NOMO-1 (cell line): Measurements from ENCODE around the gene PRR20G.
"Not testable (repeated sequence)": the region's sequence is repeated elsewhere in the genome, so short reads cannot be mapped to it uniquely, and the experiment has no call there.

Source experiments
- DNase-seq, 2 experiments: peaks; one replicate each; lab custom pipeline; 2025; ENCODE audit not compliant: unreplicated experiment in 2 of 2; lab: John Stamatoyannopoulos, UW

The PRR20G gene

DNA sequence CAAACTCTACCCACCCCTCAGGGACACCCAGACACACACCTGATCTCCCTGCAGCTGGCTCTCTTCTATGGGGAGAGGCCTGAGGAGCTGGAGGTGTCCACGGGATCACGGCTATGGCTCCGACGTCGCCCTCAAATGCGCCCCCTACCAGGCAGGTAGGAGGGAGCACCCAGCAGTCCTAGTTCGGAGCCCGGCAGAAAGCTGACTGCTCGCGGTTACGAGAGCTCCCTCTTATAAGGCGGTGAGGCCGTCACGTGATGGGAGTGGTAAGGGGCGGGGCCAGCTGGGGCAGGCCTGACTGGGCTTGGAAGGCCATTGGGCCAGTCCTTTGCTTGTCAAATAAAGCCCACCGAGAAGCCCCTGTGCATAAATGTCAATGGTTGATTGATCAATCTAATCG, at the start of gene PRR20G:
TSS of gene PRR20G (minus strand) at position 207 of the 400 bp plus-strand sequence. CDS start 681 bp downstream, outside the sequence.
- no peak for DNase-seq

DNA sequence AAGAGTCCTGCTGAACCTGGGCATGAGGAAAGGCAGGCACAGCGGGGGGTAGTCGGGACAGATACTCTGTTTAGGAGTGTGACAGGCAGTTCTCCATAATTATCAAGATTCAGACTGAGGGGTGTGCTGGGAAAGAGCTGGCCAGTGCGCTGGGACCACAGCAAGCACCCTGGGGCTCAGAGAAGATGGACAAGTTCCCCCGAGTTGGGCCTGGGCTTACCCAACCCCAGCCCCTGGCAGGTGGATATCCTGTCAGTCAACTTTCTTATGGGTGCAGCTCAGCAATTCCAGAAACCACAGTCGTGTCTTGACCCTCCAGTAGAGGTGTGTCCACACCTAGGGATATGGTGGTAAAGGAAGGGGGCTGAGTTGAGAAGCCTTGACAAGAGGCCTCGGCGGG, 49.2 kb upstream of the PRR20G start:
- no peak for DNase-seq

DNA sequence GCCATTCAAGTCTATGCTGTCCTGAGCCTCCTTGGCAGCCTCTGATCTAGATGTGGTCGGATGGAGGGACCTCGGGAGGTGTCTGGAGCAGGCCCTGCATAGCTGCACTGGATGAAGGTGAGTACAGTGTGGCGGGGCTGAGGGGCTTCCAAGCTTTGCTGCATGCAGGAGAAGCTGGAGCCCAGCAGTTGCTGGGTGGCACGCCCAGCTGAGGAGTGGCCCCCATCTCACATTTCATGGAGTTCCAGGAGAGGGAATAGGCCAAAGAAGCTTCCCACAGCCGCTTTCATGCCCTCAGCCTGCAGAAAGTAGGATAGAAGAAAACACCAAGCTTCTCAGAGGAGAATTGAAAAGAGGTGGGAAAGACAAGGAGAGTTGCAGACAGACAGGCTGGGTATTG, 48.3 kb upstream of the PRR20G start:
- DNase-seq, result no peak

DNA sequence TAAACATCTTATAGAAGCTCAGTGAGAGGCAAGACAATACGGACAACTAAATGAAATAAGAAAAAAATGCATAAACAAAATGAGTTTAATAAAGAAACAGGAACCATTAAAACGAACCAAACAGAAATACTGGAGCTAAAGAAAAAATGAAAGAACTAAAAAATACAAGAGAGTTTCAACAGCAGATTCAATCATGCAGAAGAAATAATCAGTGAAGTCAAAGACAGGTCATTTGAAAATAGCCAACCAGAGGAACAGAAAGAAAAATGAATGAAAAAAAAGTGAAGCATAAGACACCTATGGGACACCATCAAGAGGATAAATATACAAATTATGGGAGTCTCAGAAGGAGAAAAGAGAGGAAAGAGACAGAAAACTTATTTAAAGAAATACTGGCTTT, 42.5 kb upstream of the PRR20G start:
- DNase-seq, result no peak

DNA sequence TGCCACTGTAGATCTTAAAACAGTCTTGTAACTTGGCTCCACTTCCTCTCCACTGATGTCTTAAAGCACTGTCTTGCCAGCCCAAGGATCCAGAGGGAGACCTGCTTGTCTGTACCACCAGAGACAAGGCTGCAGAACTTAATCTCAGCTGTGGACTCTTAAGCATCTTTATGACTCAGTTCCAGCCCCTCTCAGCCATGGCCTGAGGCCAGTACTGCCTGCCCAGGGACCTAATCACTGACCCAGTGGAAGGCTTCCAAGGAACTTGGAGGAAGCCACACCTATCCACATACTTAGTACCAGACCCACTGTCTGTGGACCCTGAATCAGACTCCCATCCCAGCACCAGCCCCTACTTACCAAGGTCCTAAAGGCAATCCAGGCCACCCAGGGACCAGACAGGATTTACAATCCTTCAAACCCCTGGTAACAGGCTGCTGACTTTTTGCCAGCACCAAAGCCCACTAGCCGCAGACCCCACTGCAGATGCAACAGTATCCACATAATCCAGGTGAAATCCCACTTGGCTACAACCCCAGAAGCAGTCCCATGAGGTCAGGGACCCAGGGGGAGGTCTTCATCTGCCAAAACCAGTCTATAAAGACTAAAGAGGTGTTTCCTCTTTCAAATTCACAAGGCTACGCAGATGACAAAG, 41.9 kb upstream of the PRR20G start:
- DNase-seq, result no peak

DNA sequence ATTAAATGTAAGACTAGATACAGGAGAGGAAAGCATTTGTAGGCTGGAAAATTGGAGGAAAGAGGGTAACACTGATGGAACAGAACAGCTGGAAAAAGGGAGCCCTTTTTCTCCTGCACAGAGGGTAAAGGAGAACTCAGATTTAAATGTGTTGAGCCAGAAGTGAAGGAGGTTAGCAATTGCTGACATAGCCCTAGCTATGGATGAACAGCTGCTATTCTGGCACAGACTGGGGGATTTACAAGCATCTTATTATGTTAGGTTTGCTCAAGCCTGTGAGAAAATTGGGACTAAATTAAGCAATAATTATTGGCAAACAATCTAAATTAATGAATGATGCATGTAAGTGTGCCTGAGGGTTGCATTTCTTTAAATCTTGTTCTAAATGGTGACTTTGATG, 40.6 kb upstream of the PRR20G start:
- no peak for DNase-seq

DNA sequence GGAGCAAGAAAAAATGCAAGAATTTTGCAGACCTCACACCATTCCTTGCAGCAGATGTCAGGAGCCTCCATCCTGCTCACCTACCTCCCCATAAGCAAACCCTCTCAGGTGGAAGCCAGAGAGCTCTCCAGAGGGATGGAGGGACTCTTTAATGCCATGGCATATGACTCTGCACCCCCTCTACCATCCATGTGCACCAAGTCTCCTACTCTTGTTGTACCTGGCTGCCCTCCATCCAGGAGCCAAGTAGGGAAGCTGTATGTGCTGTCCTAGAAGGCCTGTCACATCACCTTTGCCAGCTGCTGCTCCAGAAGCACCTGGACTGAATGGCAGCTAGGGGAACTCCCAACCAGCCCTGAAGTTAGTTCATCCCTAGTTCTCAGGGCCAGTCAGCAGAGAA, 38.5 kb upstream of the PRR20G start:
- no peak for DNase-seq

DNA sequence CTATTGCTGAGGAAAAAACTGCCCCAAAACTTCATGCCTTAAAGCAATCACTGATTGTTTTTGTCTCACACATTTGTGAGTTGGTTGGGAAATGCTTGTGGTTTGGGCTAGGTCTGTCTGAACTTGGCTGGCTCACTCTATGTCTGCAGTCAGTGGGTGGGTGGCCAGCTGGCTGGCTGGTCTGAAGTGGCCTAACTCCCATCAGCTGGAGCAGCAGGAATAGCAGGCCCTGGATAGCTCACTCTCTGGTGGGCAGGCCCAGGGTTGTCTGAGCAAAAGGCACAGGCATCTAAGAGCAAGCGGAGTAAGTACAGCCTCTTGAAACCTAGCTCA, 37.7 kb upstream of the PRR20G start:
- DNase-seq, result no peak

DNA sequence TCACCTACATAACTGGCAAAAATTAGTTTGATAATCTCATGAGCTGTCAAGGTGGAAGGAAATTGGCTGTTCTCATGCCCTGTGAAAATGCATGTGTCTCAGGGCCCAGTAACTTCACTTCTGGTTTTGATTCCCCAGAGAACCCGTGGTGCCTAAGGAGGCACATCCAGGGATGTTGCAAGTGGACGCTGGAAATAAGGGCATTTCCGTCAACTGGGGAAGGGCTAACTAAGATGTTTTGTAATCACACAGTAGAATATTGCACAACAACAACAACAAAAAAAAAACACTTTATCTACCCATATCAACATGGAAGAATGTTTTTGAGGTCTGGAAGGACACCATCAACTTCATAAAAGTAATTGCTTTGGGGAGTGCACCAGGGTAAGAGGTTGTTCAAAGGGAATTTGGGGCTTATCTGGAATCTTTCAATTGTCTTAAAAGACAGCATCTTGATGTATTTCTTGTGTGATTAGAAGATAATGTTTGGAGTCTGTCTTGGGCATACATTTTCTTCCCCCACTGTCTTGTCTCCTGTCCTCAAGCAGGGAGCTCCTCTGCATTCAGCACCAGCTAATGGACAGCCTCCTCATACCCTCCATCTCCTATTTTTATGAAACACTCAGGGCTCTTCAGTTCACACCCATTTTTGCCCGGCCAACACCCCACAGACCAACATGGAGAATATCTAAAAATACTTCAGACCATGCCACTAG, 37.2 kb upstream of the PRR20G start:
- DNase-seq, result no peak

DNA sequence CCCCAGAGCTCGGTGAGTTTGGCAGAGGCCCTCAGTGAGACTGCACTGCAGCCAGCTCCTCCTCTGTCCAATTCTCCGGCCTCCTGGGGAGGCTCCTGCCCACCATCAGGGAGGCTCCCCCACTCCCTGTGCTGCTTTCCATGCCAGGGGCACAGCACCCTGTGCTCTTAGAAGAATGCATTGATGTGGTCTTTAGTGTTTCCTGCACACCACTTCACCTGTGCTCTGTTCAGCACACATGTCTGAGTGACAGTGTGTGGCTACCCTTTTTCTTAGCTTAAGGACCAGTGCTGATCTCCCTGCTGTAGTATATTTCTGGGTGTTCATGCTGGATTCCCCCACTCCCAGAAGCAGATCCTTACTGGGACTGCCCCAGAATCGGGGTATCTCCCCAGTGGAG, 36.2 kb upstream of the PRR20G start:
- DNase-seq, result no peak

DNA sequence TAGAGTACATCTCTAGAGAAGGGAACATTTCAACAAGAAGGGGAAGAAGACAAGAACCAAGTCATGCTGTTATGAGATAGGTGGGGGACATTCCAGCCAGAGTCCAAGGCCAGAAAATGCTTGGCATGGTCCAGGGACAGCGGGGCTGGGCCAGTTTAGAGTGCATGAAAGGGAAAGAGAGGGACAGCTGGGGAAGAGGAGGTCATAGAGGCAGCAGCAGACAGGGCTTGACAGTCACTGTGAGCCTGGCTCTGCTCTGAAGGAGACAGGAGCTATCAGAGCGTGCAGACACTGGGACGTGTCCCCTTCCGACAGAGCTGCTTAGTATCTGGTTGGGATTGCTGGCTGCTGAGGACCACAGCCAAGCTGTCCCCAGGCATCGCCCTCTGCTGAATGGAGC, 35.7 kb upstream of the PRR20G start:
- no peak for DNase-seq

DNA sequence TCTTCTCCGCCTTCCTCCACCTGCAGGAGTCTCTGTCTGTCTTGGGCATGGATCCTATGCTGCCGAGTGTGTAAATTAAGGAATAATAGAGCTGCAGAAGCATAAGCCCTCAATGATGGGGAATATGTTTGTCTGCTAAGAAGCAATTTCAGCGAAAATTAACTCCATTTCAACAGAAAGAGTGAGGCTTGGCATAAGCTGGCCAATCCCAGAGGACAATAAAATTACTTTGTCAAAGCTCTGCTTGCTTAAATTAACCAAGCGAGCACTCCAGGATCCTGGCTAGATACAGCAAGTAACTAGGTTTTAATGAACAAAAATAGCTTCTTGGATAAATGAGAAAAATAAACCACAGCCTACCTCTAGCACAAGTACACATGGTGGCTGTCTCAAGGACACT, 33.5 kb upstream of the PRR20G start:
- DNase-seq, result no peak

DNA sequence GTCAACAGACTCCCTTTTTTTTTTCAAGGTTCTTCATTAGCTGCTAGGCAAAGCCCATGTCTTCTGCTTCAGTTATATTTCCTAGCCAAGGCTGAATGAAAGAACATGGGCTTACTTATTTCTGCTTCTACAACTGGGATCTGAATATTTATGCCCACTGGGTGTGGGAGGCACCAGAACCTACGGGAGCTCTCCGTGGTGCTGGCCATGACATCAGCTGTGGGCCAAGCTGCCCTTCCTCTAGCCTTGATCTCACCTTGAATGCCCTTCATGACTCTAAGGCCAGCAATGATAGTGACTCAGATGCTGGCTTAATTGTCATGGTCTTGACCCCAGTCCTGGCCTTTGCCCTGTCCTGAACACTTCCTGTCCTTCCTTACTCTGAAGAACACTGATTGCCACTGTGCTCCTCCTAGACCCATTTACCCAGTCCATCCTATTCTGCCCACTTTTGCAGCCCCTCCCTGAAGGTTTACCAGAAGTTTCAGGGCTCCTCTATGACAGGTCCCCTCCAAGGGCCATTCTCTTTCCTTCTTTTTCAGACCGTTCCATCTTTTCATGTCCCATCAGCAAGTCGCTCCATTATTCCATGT, 32.8 kb upstream of the PRR20G start:
- DNase-seq, result no peak

DNA sequence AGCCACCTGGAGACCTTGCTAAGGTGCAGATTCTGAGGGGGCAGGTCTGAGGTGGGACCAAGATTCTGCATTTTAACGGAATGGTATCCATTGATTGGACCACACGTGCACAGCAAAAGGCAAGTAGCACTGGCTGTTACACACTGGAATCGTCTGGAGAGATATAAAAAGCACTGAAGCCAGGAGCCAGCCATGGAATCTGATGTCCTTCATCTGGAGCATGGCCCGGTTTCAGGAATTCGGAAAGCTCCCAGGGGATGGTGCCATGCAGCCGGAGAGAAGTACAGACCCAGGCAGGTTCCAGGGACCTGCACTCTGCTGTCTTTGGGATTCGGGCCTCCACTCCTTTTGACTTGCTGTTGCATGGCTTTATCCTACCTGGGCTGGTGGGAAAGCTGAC, 28.8 kb upstream of the PRR20G start:
- no peak for DNase-seq

DNA sequence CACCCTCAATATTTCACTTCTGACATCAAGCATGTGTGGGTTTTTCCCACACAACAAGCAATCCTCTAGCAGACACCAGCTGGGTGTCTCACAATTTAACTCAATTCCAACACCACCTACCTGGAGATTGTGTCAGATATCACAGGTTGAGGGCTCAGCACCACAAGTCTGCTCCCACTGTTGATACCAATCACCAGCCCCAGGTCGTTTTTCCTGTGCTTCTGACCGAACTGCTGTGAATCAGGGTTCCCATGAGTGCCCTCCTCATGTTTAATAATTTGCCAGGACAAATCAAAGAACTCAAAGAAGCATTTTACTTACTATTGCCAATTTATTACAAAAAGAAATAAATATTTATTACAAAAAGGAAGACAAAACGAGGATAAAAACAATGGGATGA, 25.0 kb upstream of the PRR20G start:
- no peak for DNase-seq

DNA sequence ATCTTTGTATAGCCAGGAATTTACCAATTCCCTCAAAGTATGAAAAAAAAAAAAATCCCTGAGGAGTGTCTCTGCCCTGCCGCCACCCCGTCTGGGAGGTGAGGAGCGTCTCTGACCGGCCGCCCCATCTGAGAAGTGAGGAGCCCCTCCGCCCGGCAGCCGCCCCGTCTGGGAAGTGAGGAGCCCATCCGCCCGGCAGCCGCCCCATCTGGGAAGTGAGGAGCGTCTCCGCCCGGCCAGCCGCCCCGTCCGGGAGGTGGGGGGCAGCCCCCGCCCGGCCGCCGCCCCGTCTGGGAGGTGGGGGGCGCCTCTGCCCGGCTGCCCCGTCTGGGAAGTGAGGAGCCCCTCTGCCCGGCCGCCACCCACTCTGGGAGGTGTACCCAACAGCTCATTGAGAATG, 21.0 kb upstream of the PRR20G start:
- not testable (repeated sequence) for DNase-seq

DNA sequence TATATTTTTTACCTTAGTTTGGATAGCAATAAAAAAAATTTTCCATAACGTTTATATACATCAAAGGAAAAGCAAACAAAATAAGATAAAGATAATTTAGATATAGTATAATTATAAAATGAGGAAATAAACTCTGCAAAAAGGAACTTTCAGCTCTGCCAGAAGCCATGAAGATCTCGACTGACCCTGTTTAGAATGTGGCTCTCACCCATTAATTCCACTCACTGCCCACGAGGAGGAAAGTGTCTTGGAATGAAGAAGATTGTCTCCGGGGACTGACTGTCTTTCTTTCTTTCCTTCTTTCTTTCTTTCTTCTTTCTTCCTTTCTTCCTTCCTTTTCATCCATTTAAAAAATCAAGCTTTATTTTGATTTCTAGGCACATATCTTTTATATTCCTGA, 20.1 kb upstream of the PRR20G start:
- DNase-seq, result peak in 1 of 2 experiments; percentile 36

DNA sequence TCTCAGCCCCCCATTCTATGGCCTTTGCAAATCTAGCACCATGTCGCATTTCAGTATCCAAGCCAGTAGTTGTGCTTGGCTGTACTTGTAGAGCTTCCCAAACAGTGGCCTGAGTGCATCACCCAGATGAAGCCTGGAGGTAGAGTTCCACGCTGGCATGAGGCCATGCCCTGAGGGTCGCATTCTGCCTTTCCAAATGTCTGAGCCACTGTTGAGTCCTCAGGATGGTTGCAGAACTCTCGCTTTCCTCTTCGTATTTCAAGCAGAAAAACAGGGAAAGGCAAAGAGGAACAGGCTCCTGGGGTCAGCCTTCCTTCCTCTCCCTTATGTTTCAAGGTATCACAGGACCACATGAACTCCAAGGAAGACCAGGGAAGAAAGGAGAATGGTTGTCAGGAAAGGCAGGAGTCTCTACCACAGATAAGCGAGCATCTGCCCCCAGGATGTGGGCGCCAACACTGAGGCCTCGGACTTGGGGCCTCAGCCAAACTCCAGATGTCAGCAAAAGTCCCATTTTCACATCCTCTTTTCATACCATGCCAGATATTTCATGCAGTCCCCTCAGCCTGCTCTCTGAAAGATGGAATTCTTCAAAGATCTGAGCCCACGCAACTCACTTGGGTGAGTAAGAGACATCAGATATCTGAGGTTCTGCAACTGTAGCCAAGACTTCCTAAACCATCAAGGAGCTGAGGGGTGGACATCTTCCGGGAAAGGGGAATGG, 19.4 kb upstream of the PRR20G start:
- DNase-seq, result peak; percentile 51 to 55

DNA sequence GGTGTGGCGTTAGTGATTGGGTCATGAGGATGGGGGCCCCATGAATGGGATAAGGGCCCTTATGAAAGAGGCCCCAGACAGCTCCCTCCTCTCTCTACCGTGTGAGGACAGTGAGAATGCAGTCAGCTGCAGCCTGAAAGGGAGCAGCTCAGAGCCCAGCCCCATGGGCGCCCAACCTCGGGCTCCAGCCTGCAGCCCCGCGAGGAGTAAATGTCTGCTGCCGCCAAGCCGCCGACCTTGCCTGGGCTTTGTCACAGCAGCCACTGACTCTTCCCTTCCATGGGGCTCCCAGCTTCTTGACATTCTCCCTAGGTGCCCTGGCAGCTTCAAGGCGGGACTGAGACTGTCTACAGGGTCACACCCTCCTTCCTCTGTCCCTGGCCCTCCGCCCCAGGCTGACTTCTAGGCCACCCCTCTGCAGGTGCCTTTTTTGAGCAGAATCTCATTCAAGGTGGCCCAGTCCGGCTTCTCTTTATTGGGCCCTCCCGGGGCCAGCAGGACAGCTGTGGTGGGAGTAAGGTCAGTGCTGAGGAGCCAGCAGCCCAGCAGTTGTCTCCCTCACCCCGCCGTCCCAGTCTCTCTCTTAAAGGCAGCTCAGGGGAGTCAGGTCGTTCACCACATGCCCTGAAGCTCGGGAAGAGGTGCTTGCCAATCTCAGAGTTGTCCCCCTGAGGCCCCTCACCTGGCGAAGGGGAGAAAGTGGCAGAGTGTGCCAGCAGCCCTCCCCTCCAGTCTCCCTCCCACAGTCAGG, 18.7 kb upstream of the PRR20G start:
- DNase-seq, result no peak

DNA sequence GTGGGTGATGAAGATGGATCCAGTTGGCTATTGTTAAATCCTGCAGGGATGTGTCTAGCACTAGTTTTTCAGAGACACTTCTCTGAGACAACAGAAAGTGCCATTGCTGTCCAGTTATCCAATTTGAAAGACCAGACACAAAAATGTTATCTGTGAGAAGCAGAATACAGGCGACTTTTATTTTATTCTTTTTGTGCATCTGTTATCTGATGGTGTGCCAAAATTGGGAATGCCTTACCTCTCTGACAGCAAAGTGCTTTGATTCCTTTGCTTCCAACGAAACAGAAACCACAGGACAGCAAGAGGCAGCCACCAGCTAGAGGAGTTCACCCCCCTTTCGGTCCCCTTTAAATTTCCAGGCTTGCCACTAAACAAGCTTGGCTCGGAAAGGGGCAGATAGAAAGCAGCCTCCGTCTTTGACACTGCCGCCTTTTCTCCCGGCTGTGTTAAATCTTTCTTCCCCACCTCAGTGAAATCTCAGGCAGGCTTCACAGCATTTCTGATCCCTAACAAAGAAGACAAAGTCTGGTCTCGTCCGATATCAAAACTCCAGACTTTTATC, 17.7 kb upstream of the PRR20G start:
- DNase-seq, result no peak
